ENCODE data around the gene RDX. TPM values are rescaled to one million over a fixed set of nuclear protein-coding genes. Genes with fewer than 3 reads are reported as not detected.

RDX gene
- total and polyA plus RNA-seq, 2 of the 13 experiments (the other 11 are each of a cell fraction or from before 2014, with no cell fraction given) = 20.7 to 63.1 TPM

- TF ChIP-seq ZNF354B (CRISPR knock-in tag; IDR thresholded peaks at IDR 0.05) (no peak), ZNF281 (CRISPR knock-in tag; IDR thresholded peaks at IDR 0.05; ENCODE audit: borderline replicate concordance) (no peak), MEF2D (CRISPR knock-in tag; IDR thresholded peaks at IDR 0.05) (no peak), AGO2 (optimal IDR thresholded peaks at IDR 0.05; ENCODE audit: low read depth, low read length) (peak; percentile 40), ZNF574 (CRISPR knock-in tag; IDR thresholded peaks at IDR 0.05) (peak; percentile 69), ZBTB7A (CRISPR knock-in tag; IDR thresholded peaks at IDR 0.05) (no peak; the same call in 1 of the 2 replicates), ZNF564 (CRISPR knock-in tag; IDR thresholded peaks at IDR 0.05) (no peak), ZMAT5 (CRISPR knock-in tag; IDR thresholded peaks at IDR 0.05; ENCODE audit: borderline replicate concordance, low read depth) (no peak), ZNF460 (CRISPR knock-in tag; IDR thresholded peaks at IDR 0.05; ENCODE audit: borderline replicate concordance) (no peak), ZNF841 (CRISPR knock-in tag; IDR thresholded peaks at IDR 0.05; ENCODE audit: borderline replicate concordance) (no peak), UBTF (CRISPR knock-in tag; IDR thresholded peaks at IDR 0.05) (peak; percentile 87), LCORL (IDR thresholded peaks at IDR 0.05) (no peak), LCORL (CRISPR knock-in tag; IDR thresholded peaks at IDR 0.05) (0 out of 2 replicates have a peak, but pooled peaks have one; percentile 23), ZC3H4 (CRISPR knock-in tag; IDR thresholded peaks at IDR 0.05; ENCODE audit: borderline replicate concordance) (no peak), ZBTB7B (CRISPR knock-in tag; IDR thresholded peaks at IDR 0.05) (peak; percentile 72), RBM22 (optimal IDR thresholded peaks at IDR 0.05; ENCODE audit: low read length) (no peak), ZNF670 (CRISPR knock-in tag; IDR thresholded peaks at IDR 0.05; ENCODE audit: borderline replicate concordance) (no peak), ZNF709 (CRISPR knock-in tag; IDR thresholded peaks at IDR 0.05) (no peak), KLF12 (CRISPR knock-in tag; IDR thresholded peaks at IDR 0.05; ENCODE audit: borderline replicate concordance) (no peak; the same call in 1 of the 2 replicates), RNF2 (conservative IDR thresholded peaks at IDR 0.05; ENCODE audit: low read depth) (0 out of 2 replicates have a peak, but pooled peaks have one; percentile 21), NKX3-1 (CRISPR knock-in tag; IDR thresholded peaks at IDR 0.05) (no peak)
Measured at GRCh38 chr11:110296226-110297075, at the start of gene RDX (continued).

All from HepG2 (cell line).